ENCODE results near the gene C6orf47. TPM values are rescaled to one million over a fixed set of nuclear protein-coding genes. Genes with fewer than 3 reads are reported as not detected.

C6orf47 gene
- total and polyA plus RNA-seq, 2 of the 8 experiments (the other 6 are each of a cell fraction or from before 2014, with no cell fraction given): 4.7 to 14.6 TPM

DNA sequence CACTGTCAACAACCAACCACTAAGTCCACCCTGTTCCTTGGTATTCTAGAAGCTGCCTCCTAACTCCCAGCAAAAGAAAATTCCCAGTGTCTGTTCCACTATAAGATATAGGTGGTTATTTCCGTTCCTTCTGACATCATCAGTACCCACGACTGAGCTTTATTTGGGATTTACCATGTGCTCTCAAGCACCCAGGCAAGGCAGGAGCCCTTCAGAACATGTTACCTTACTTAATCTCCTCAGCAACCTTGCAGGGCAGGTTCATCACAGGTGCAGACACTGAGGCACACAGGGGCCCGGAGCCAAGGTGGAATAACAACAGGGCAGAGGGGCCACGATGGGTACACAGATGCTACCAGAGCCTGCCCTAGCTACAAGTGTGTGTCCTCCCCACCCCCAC, 31.8 kb upstream of the C6orf47 start:
- H4K8ac ChIP-seq (ENCODE audit: extremely low read depth, insufficient read depth, low read length): no peak overlapping the region
- no peak overlapping the region for H4K5ac ChIP-seq (ENCODE audit: insufficient read length, low read depth, low read length)
- H3K23me2 ChIP-seq (ENCODE audit: low read depth, low read length): no peaks in the 10 kb centered on the region
- H3K79me2 ChIP-seq (ENCODE audit: control insufficient read depth in 1 of 2, insufficient read depth in 2 of 2, low read length in 2 of 2): no peaks in the 10 kb centered on the region
- no peak overlapping the region for H3K4me3 ChIP-seq (ENCODE audit: extremely low read depth in 1 of 4, insufficient read depth in 2 of 4, low read depth in 3 of 4, low read length in 4 of 4)
- H4K20me1 ChIP-seq (replicated peaks in 1 of 2; ENCODE audit: control insufficient read depth in 1 of 2, insufficient read depth in 2 of 2, low read length in 2 of 2): no peaks in the 10 kb centered on the region
- no peak overlapping the region for H3K4me2 ChIP-seq (ENCODE audit: insufficient read depth in 1 of 2, low read depth in 2 of 2, low read length in 2 of 2)
- no peak overlapping the region for H3K14ac ChIP-seq (ENCODE audit: insufficient read length)
- CTCF ChIA-PET (ENCODE audit: partially characterized antibody): interaction anchor here (0.6 to 5.8 kb wide), 8 partner anchors 11 to 103 kb away, joined by 3 to 26 read pairs (median 3); partner anchors contain the start of genes GPANK1, LY6G5B, LY6G5C and VARS1
- H2BK5ac ChIP-seq (ENCODE audit: low read depth, low read length): no peak overlapping the region
- peaks cover 7 to 24% (median 17%) of the 10 kb centered on the region in 4 experiments; a peak in 5 of 8 replicates for H3K36me3 ChIP-seq (ENCODE audit: control insufficient read depth in 2 of 4, insufficient read depth in 4 of 4, low read length in 3 of 4)
- H3K79me1 ChIP-seq (ENCODE audit: low read depth, low read length): no peaks in the 10 kb centered on the region
- H3K4ac ChIP-seq (replicated peaks; ENCODE audit: insufficient read length, low read depth, low read length): no peak overlapping the region
- FAIRE-seq (no peak), DNase-seq (ENCODE audit: low read depth in 1 of 2, low spot score in 2 of 2) (no peak)
- H2BK12ac ChIP-seq (ENCODE audit: low read depth, low read length): no peak overlapping the region
- H2AFZ ChIP-seq (ENCODE audit: low read length): no peak overlapping the region
- H3K23ac ChIP-seq (ENCODE audit: insufficient read length): no peak overlapping the region
- 85% methylated on average over 4 of the region's 4 CpGs; no CpG with 5 or more reads in 1 of the 2 experiments for WGBS, 2 experiments (ENCODE audit: extremely low coverage in 1 of 2, insufficient coverage in 1 of 2, insufficient read length in 1 of 2, insufficient replicate concordance in 2 of 2, low coverage in 1 of 2, low lambda C conversion rate in 2 of 2, missing lambda C conversion rate in 1 of 2)
- H3K56ac ChIP-seq (replicated peaks; ENCODE audit: insufficient read length, low read depth, low read length): no peak overlapping the region
- no peaks in the 10 kb centered on the region for H3K27me3 ChIP-seq (replicated peaks in 1 of 4; ENCODE audit: control insufficient read depth in 3 of 4, extremely low read depth in 1 of 4, insufficient read depth in 3 of 4, low read length in 3 of 4)
- no peaks in the 10 kb centered on the region for H3K9me3 ChIP-seq (ENCODE audit: insufficient read depth in 2 of 2, low read depth in 1 of 2, low read length in 1 of 2)
- no peak overlapping the region for H3K27ac ChIP-seq (ENCODE audit: low read depth, low read length)
- no peak overlapping the region for H2AK5ac ChIP-seq (ENCODE audit: low read depth, low read length)
- POLR2A ChIA-PET (ENCODE audit: partially characterized antibody): interaction anchor here (0.9 to 6.6 kb wide), 9 partner anchors 9 to 205 kb away, joined by 3 to 33 read pairs (median 3); partner anchors contain the start of genes ATP6V1G2, BAG6, EHMT2 and HSPA1B
- no peak overlapping the region for H3K18ac ChIP-seq (ENCODE audit: extremely low read depth, low read length)
- TF ChIP-seq JUN (IDR thresholded peaks at IDR 0.05; ENCODE audit: low read depth, low read length): no peak
- H4K91ac ChIP-seq (replicated peaks; ENCODE audit: insufficient read length, low read length): no peak overlapping the region
- no peak overlapping the region for H3K9ac ChIP-seq (replicated peaks in 1 of 4; ENCODE audit: extremely low read depth in 1 of 4, low read depth in 3 of 4, low read length in 3 of 4)
- peaks cover 0 to 1% (median 0%) of the 10 kb centered on the region in 4 experiments; a peak in 2 of 7 replicates for H3K4me1 ChIP-seq (replicated peaks in 1 of 4; ENCODE audit: control insufficient read depth in 3 of 4, insufficient read depth in 4 of 4, low read length in 3 of 4)
- no peak overlapping the region for H2BK120ac ChIP-seq (replicated peaks; ENCODE audit: low read depth, low read length)
- H2BK15ac ChIP-seq (ENCODE audit: low read length): no peak overlapping the region
- H2BK20ac ChIP-seq (ENCODE audit: low read length): no peak overlapping the region
